Right lobe of liver (tissue), 4 donors: ENCODE measurements around the gene OR6J1.

Experiments used
- CTCF ChIP-seq, 4 donors: fragments of 200-600 bp in 3 of 4; fragments of 450-650 bp in 1 of 4; IDR thresholded peaks; one replicate each; pipeline versions ENCODE4 v1.5.1 to v1.8.0; 2016 to 2022; ENCODE audit warnings: antibody characterized with exemption in 4 of 4, mild to moderate bottlenecking in 2 of 4
- POLR2A ChIP-seq: fragments of 450-650 bp; IDR thresholded peaks from one replicate; pipeline ENCODE4 v1.6.1; 2017; ENCODE audit warnings: antibody characterized with exemption, mild to moderate bottlenecking
- donor health status: DM: no; HTN: no; CAD: no.
- donor health status: DM: no; HTN: no; CAD: no.
- donor health status: DM: no; HTN: yes; CAD: no.

GRCh38 chr14:22650960-22651521 lies 6.9 kb upstream of the OR6J1 start:
- no peak for TF ChIP-seq CTCF (IDR thresholded peaks at IDR 0.05)
- no peak for TF ChIP-seq POLR2A
